IMR-90 (cell line): ENCODE results near the gene PRKAG2. TPM values are rescaled to one million over a fixed set of nuclear protein-coding genes. Genes with fewer than 3 reads are reported as not detected.

ENCODE experiments used
- ATAC-seq: fragments of 200-7000 bp; cut with Tn5 transposase; 2 replicates; pipeline ENCODE4 v1.9.1; 2020; ENCODE audit warnings: low read depth, mild to moderate bottlenecking, moderate library complexity
- BruUV-seq: library from RNA; stranded (reverse); fragments of 400-500 nt; replicated peaks from 2 replicates; lab custom pipeline; 2021; lab: Mats Ljungman, UMichigan
- CTCF ChIA-PET: fragments of 300-600 bp; formaldehyde crosslinking; extraction: SDS; loops from one replicate; lab custom pipeline; 2021; ENCODE audit warnings: antibody characterized with exemption; lab: Yijun Ruan, JAX
- POLR2A ChIA-PET: fragments of 300-600 bp; sonication (Branson Sonifier 250); formaldehyde crosslinking; loops from one replicate; lab custom pipeline; 2022; ENCODE audit warnings: antibody characterized with exemption; ENCODE audit not compliant: unreplicated experiment; lab: Charles Lee
- DNase-seq: peaks from one replicate; pipeline ENCODE4 v3.0.0; 2013
- H2AFZ ChIP-seq: replicated peaks from 2 replicates; pipeline ENCODE3; 2013; ENCODE audit warnings: low read length, mild to moderate bottlenecking; ENCODE audit not compliant: poor library complexity
- H2AK5ac ChIP-seq: 2 replicates; pipeline ENCODE4 v1.6.1; 2013; ENCODE audit warnings: low read depth, low read length, inconsistent platforms
- H2AK9ac ChIP-seq: replicated peaks from 2 replicates; pipeline ENCODE3; 2013; ENCODE audit warnings: mild to moderate bottlenecking, low read depth, low read length, moderate library complexity; ENCODE audit not compliant: poor library complexity
- H2BK120ac ChIP-seq: 2 replicates; pipeline ENCODE4 v1.6.1; 2013; ENCODE audit warnings: low read depth, low read length, inconsistent platforms
- H2BK15ac ChIP-seq: 3 replicates; pipeline ENCODE4 v1.6.1; 2013; ENCODE audit warnings: low read depth, low read length, inconsistent platforms
- H2BK20ac ChIP-seq: 2 replicates; pipeline ENCODE4 v1.6.1; 2013; ENCODE audit warnings: low read depth, mild to moderate bottlenecking, inconsistent platforms, low read length, moderate library complexity
- H2BK5ac ChIP-seq: 2 replicates; pipeline ENCODE4 v1.6.1; 2013; ENCODE audit warnings: mild to moderate bottlenecking, low read depth, low read length, inconsistent platforms; ENCODE audit not compliant: poor library complexity, severe bottlenecking
- H3K14ac ChIP-seq: replicated peaks from 2 replicates; pipeline ENCODE4 v1.6.1; 2013; ENCODE audit warnings: low read depth, low read length, inconsistent platforms
- H3K18ac ChIP-seq: 2 replicates; pipeline ENCODE4 v1.6.1; 2013; ENCODE audit warnings: low read depth, low read length, control low read depth
- H3K23ac ChIP-seq: 2 replicates; pipeline ENCODE4 v1.6.1; 2013; ENCODE audit warnings: low read depth, low read length, inconsistent platforms
- H3K27ac ChIP-seq: 2 replicates; pipeline ENCODE4 v1.5.1; 2013; ENCODE audit warnings: mild to moderate bottlenecking, control low read depth, low read length; ENCODE audit not compliant: insufficient read depth
- H3K27me3 ChIP-seq: 2 replicates; pipeline ENCODE4 v1.6.1; 2013; ENCODE audit warnings: low read length; ENCODE audit not compliant: control insufficient read depth, insufficient read depth
- H3K36me3 ChIP-seq: 2 replicates; pipeline ENCODE4 v1.6.1; 2013; ENCODE audit warnings: low read length, mixed read lengths; ENCODE audit not compliant: control insufficient read depth, insufficient read depth
- H3K4ac ChIP-seq: 2 replicates; pipeline ENCODE4 v1.6.1; 2013; ENCODE audit warnings: low read depth, low read length, inconsistent platforms
- H3K4me1 ChIP-seq: 2 replicates; pipeline ENCODE4 v1.6.1; 2013; ENCODE audit warnings: low read length, mixed read lengths; ENCODE audit not compliant: control insufficient read depth, insufficient read depth
- H3K4me2 ChIP-seq: 2 replicates; pipeline ENCODE4 v1.6.1; 2013; ENCODE audit warnings: low read depth, mild to moderate bottlenecking, control low read depth, low read length, moderate library complexity
- H3K4me3 ChIP-seq: 2 replicates; pipeline ENCODE4 v1.5.1; 2013; ENCODE audit warnings: low read depth, mild to moderate bottlenecking, control low read depth, low read length, moderate library complexity; ENCODE audit not compliant: insufficient read depth
- H3K56ac ChIP-seq: 2 replicates; pipeline ENCODE4 v1.6.1; 2013; ENCODE audit warnings: low read length, inconsistent platforms; ENCODE audit not compliant: insufficient read depth; ENCODE audit errors: extremely low read depth
- H3K79me1 ChIP-seq, 2 experiments: 2 replicates each; pipeline ENCODE4 v1.6.1; 2013; ENCODE audit warnings: low read length in 2 of 2, inconsistent platforms in 1 of 2, low read depth in 1 of 2
- H3K9ac ChIP-seq: 2 replicates; pipeline ENCODE4 v1.6.1; 2013; ENCODE audit warnings: low read depth, low read length, control low read depth
- H3K9me1 ChIP-seq: 2 replicates; pipeline ENCODE4 v1.6.1; 2013; ENCODE audit warnings: low read length, inconsistent platforms; ENCODE audit not compliant: insufficient read depth
- H3K9me3 ChIP-seq: 2 replicates; pipeline ENCODE4 v1.6.1; 2013; ENCODE audit warnings: low read length; ENCODE audit not compliant: control insufficient read depth, insufficient read depth
- H4K20me1 ChIP-seq: 2 replicates; pipeline ENCODE4 v1.6.1; 2013; ENCODE audit warnings: low read length, inconsistent platforms; ENCODE audit not compliant: insufficient read depth
- H4K5ac ChIP-seq: 2 replicates; pipeline ENCODE4 v1.6.1; 2013; ENCODE audit warnings: mild to moderate bottlenecking, low read depth, low read length, control low read depth
- H4K8ac ChIP-seq, 2 experiments: 2 replicates each; pipeline ENCODE4 v1.6.1; 2013; ENCODE audit warnings: low read depth in 2 of 2, low read length in 2 of 2, control low read depth in 1 of 2, inconsistent platforms in 1 of 2
- H4K91ac ChIP-seq: 2 replicates; pipeline ENCODE4 v1.6.1; 2013; ENCODE audit warnings: low read depth, low read length, inconsistent platforms; ENCODE audit not compliant: insufficient read depth
- BHLHE40 ChIP-seq: fragments of 150-350 bp; IDR thresholded peaks from 2 replicates; pipeline ENCODE4 v1.6.1; 2016; ENCODE audit warnings: mild to moderate bottlenecking, low read depth, low read length
- CEBPB ChIP-seq: IDR thresholded peaks from 2 replicates; pipeline ENCODE4 v1.6.1; 2012; ENCODE audit warnings: low read depth, low read length, improper control_type of control experiment
- CHD1 ChIP-seq: IDR thresholded peaks from 2 replicates; pipeline ENCODE4 v1.6.1; 2012; ENCODE audit warnings: low read depth, low read length, improper control_type of control experiment
- MAFK ChIP-seq: IDR thresholded peaks from 2 replicates; pipeline ENCODE4 v1.6.1; 2012; ENCODE audit warnings: low read depth, low read length, improper control_type of control experiment
- POLR2A ChIP-seq: IDR thresholded peaks from 2 replicates; pipeline ENCODE4 v1.6.1; 2012; ENCODE audit warnings: mild to moderate bottlenecking, low read depth, low read length
- RAD21 ChIP-seq: IDR thresholded peaks from 2 replicates; pipeline ENCODE4 v1.6.1; 2012; ENCODE audit warnings: low read length, improper control_type of control experiment
- RCOR1 ChIP-seq: IDR thresholded peaks from 2 replicates; pipeline ENCODE4 v1.6.1; 2012; ENCODE audit warnings: mild to moderate bottlenecking, low read length, improper control_type of control experiment; ENCODE audit not compliant: insufficient replicate concordance
- WGBS, 2 experiments: methylation state at CpG; one replicate each; pipeline versions ENCODE4 v1.1.5 to v1.1.7; 2013; ENCODE audit warnings: missing lambda C conversion rate in 2 of 2; ENCODE audit not compliant: insufficient read length in 1 of 2; ENCODE audit errors: extremely low coverage in 2 of 2; 5-methylcytosine and 5-hydroxymethylcytosine counted together
- dilution Hi-C: fragments of 300-500 bp; cut with HindIII; formaldehyde crosslinking; loops from one replicate; pipeline ENCODE4 v1.14.3; 2018; ENCODE audit warnings: low sequenced_read_pairs; ENCODE audit not compliant: unreplicated experiment
- in situ Hi-C: fragments of 300-500 bp; cut with MboI; formaldehyde crosslinking; loops from 3 replicates; pipeline ENCODE4 v1.14.3; 2019; ENCODE audit warnings: low sequenced_read_pairs, inconsistent platforms, mixed read lengths
- intact Hi-C: fragments of 100-400 bp; cut with micrococcal nuclease; formaldehyde crosslinking; loops from 2 replicates; pipeline ENCODE4 v1.10.0; 2022
- polyA plus RNA-seq, 3 experiments: library from polyadenylated mRNA; depleted of rRNA; stranded (reverse); fragments of >200 nt; gene quantifications; 2 replicates each; pipeline ENCODE4 v1.2.3, GENCODE V29; 2012; ENCODE audit warnings: low replicate concordance in 1 of 3
- total RNA-seq: library from RNA; depleted of rRNA; stranded (reverse); fragments of >200 nt; gene quantifications from 2 replicates; pipeline ENCODE4 v1.2.3, GENCODE V29; 2012
- TF ChIP-seq, protein P1 (sequence below): fragments of 150-350 bp; IDR thresholded peaks from 2 replicates; pipeline ENCODE4 v1.6.1; 2016; ENCODE audit warnings: low read depth, mild to moderate bottlenecking, low read length, moderate library complexity, borderline replicate concordance
- TF ChIP-seq, protein P2 (sequence below): conservative IDR thresholded peaks from 2 replicates; pipeline ENCODE4 v1.5.1; 2012; ENCODE audit warnings: mild to moderate bottlenecking, low read depth, low read length, improper control_type of control experiment
- TF ChIP-seq, protein P3 (sequence below): fragments of 150-350 bp; IDR thresholded peaks from 2 replicates; pipeline ENCODE4 v1.6.1; 2017; ENCODE audit warnings: mild to moderate bottlenecking, antibody characterized with exemption, low read length, low read depth

Gene PRKAG2
- total and polyA plus RNA-seq, 2 of the 4 experiments (the other 2 are of a cell fraction), result 15.4 to 21.6 TPM

DNA sequence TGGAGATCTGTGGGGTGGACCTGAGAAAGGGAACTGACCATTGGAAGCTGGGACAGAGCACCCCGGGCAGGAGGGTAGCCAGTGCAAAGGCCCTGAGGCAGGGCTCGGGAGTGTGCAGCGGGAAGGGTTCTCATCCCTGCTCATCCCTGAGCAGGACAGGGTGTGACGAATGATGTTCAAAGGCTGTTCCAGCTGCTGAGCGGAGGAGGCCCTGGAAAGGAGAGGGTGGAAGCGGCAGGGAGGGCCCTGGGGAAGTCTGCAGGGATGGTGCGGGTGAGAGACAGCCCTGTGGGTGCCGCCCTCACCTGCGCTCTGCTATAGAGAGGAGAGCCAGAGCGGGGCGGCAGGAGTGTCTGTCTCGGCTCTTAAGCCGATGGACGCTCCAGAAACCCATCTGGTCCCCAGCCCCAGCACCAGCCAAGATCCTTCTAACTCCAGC, 43.7 kb downstream of the PRKAG2 start:
- WGBS, 2 experiments, result 58% methylated on average over 5 of the region's 14 CpGs; no CpG with 5 or more reads in 1 of the 2 experiments
- ATAC-seq (no peak), DNase-seq (no peak)
- in situ Hi-C loops (no loop called here), dilution Hi-C loops (no loop called here), intact Hi-C loops (no loop called here)
- no peak overlapping the region for H3K9ac ChIP-seq
- no peak overlapping the region for H3K4ac ChIP-seq
- H2BK20ac ChIP-seq, result no peak overlapping the region
- no peaks in the 10 kb centered on the region for H3K79me1 ChIP-seq
- ChIA-PET POLR2A (no interaction called here), CTCF (no interaction called here)
- no peaks in the 10 kb centered on the region for H4K20me1 ChIP-seq
- H2BK5ac ChIP-seq, result no peak overlapping the region
- H3K4me3 ChIP-seq, result no peak overlapping the region
- H2AFZ ChIP-seq, result no peak overlapping the region
- no peak overlapping the region for H4K8ac ChIP-seq
- no peak overlapping the region for H4K91ac ChIP-seq
- no peak overlapping the region for H3K4me2 ChIP-seq
- H3K18ac ChIP-seq, result no peak overlapping the region
- no peak overlapping the region for H4K5ac ChIP-seq
- no peak overlapping the region for H2AK5ac ChIP-seq
- no TSS peak for BruUV-seq
- no peaks in the 10 kb centered on the region for H3K36me3 ChIP-seq
- H3K4me1 ChIP-seq, result no peaks in the 10 kb centered on the region
- no peak overlapping the region for H2BK120ac ChIP-seq
- H3K27ac ChIP-seq, result no peak overlapping the region
- no peak overlapping the region for H3K56ac ChIP-seq
- no peak overlapping the region for H3K23ac ChIP-seq
- no peaks in the 10 kb centered on the region for H3K9me1 ChIP-seq
- H3K9me3 ChIP-seq, result no peaks in the 10 kb centered on the region
- H3K27me3 ChIP-seq, result peaks cover 37% of the 10 kb centered on the region
- H2BK15ac ChIP-seq, result no peak overlapping the region
- no peak overlapping the region for H3K14ac ChIP-seq
- no peak overlapping the region for H2AK9ac ChIP-seq
- TF ChIP-seq, protein P1, sequence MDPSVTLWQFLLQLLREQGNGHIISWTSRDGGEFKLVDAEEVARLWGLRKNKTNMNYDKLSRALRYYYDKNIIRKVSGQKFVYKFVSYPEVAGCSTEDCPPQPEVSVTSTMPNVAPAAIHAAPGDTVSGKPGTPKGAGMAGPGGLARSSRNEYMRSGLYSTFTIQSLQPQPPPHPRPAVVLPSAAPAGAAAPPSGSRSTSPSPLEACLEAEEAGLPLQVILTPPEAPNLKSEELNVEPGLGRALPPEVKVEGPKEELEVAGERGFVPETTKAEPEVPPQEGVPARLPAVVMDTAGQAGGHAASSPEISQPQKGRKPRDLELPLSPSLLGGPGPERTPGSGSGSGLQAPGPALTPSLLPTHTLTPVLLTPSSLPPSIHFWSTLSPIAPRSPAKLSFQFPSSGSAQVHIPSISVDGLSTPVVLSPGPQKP, result no peak
- TF ChIP-seq RAD21 (no peak), CEBPB (no peak), RCOR1 (no peak), CHD1 (no peak), POLR2A (no peak), BHLHE40 (no peak), MAFK (no peak)
- TF ChIP-seq, protein P2, sequence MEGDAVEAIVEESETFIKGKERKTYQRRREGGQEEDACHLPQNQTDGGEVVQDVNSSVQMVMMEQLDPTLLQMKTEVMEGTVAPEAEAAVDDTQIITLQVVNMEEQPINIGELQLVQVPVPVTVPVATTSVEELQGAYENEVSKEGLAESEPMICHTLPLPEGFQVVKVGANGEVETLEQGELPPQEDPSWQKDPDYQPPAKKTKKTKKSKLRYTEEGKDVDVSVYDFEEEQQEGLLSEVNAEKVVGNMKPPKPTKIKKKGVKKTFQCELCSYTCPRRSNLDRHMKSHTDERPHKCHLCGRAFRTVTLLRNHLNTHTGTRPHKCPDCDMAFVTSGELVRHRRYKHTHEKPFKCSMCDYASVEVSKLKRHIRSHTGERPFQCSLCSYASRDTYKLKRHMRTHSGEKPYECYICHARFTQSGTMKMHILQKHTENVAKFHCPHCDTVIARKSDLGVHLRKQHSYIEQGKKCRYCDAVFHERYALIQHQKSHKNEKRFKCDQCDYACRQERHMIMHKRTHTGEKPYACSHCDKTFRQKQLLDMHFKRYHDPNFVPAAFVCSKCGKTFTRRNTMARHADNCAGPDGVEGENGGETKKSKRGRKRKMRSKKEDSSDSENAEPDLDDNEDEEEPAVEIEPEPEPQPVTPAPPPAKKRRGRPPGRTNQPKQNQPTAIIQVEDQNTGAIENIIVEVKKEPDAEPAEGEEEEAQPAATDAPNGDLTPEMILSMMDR, result no peak
- TF ChIP-seq, protein P3, sequence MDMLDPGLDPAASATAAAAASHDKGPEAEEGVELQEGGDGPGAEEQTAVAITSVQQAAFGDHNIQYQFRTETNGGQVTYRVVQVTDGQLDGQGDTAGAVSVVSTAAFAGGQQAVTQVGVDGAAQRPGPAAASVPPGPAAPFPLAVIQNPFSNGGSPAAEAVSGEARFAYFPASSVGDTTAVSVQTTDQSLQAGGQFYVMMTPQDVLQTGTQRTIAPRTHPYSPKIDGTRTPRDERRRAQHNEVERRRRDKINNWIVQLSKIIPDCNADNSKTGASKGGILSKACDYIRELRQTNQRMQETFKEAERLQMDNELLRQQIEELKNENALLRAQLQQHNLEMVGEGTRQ, result no peak
